ENCODE results near the gene SUGCT. TPM values are rescaled to one million over a fixed set of nuclear protein-coding genes. Genes with fewer than 3 reads are reported as not detected.

Gene SUGCT
- total and polyA plus RNA-seq, 8 donors, result 0.73 to 1.9 (median 1.2) TPM

GRCh38 chr7:40824461-40824860 is 689.7 kb downstream of the SUGCT start:
- DNase-seq (no peak), FAIRE-seq (no peak), ATAC-seq (no peak)
- intact Hi-C loops (cut with DNase I), result no loop called here
- H3K4me3 ChIP-seq, result no peak overlapping the region
- no peaks in the 10 kb centered on the region for H3K36me3 ChIP-seq
- WGBS, 2 donors, result 77 to 85% methylated on average over 3 of the region's 3 CpGs
- H3K4me1 ChIP-seq, result no peaks in the 10 kb centered on the region
- H3K9me3 ChIP-seq, result no peaks in the 10 kb centered on the region
- TF ChIP-seq, protein P1, sequence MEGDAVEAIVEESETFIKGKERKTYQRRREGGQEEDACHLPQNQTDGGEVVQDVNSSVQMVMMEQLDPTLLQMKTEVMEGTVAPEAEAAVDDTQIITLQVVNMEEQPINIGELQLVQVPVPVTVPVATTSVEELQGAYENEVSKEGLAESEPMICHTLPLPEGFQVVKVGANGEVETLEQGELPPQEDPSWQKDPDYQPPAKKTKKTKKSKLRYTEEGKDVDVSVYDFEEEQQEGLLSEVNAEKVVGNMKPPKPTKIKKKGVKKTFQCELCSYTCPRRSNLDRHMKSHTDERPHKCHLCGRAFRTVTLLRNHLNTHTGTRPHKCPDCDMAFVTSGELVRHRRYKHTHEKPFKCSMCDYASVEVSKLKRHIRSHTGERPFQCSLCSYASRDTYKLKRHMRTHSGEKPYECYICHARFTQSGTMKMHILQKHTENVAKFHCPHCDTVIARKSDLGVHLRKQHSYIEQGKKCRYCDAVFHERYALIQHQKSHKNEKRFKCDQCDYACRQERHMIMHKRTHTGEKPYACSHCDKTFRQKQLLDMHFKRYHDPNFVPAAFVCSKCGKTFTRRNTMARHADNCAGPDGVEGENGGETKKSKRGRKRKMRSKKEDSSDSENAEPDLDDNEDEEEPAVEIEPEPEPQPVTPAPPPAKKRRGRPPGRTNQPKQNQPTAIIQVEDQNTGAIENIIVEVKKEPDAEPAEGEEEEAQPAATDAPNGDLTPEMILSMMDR (IDR thresholded peaks at IDR 0.05), result no peak
- no peak overlapping the region for H3K27ac ChIP-seq
- H3K27me3 ChIP-seq, result no peaks in the 10 kb centered on the region

- H3K4me1 ChIP-seq, result no peaks in the 10 kb centered on the region
- H3K27ac ChIP-seq, result no peak overlapping the region
- H3K9me3 ChIP-seq, result no peaks in the 10 kb centered on the region
- TF ChIP-seq, protein P1 (IDR thresholded peaks at IDR 0.05), result no peak
- no peak for ATAC-seq
- no peaks in the 10 kb centered on the region for H3K36me3 ChIP-seq
- FAIRE-seq, result no peak
- H3K4me3 ChIP-seq, result no peak overlapping the region
- WGBS, 2 donors, result 61 to 80% methylated on average over 3 of the region's 3 CpGs
- intact Hi-C loops (cut with DNase I), result no loop called here
- no peak for DNase-seq
- no peaks in the 10 kb centered on the region for H3K27me3 ChIP-seq
Measured at GRCh38 chr7:40826411-40827221, 691.8 kb downstream of the SUGCT start.

DNA sequence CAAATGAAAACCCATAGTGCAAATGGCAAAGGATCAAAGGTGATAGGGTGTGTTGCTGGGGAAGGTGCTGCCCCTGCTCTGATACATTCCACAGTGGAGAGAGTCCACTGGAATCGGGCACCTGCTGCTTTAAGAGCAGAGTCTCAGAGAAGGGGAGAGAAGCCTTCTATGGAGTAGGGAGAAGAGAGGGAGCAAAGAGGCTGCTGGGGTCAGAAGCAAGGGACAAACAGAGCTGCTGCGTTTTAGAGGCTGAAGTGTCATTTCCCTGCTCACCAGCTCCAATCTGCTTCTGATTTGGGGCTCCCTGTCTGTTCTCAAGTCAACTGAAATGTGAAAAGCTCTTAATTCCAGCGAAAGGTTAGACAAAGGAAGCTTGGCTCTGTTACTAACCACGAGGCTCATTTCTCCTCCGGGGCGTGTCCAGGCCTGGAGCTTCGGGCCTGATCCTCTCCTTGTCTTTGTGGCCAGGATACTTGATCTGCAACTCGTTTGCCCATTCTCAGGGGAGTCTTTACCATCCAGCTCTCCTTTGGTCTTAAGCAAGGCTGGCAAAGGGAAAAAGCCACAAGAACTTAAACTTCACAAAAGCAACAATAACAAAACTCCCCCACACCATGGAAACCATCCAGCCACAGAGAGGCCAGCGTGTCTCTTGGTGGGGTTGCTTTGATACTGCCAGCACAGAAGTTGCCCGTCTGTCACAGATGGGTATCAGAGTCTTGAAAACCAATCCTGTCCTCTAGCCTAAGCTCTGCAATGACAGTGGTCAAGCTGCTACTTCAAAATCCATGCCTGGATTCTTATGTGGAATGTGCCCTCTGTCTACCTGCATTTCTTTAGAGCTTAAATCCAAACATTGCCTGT is 692.6 kb downstream of the SUGCT start:
- Histone ChIP-seq H3K36me3 (no peaks in the 10 kb centered on the region), H3K27ac (no peak overlapping the region), H3K4me1 (no peaks in the 10 kb centered on the region), H3K4me3 (no peak overlapping the region), H3K27me3 (no peaks in the 10 kb centered on the region), H3K9me3 (no peaks in the 10 kb centered on the region)
- FAIRE-seq (no peak), DNase-seq (no peak), ATAC-seq (no peak)
- 62 to 70% methylated on average over 10 of the region's 10 CpGs for WGBS, 2 donors
- intact Hi-C loops (cut with DNase I), result no loop called here
- TF ChIP-seq, protein P1 (IDR thresholded peaks at IDR 0.05), result no peak

GRCh38 chr7:40828686-40829600 is 694.1 kb downstream of the SUGCT start:
- no peak overlapping the region for H3K27ac ChIP-seq
- ATAC-seq (no peak), DNase-seq (no peak), FAIRE-seq (no peak)
- TF ChIP-seq, protein P1 (IDR thresholded peaks at IDR 0.05), result no peak
- H3K36me3 ChIP-seq, result no peaks in the 10 kb centered on the region
- intact Hi-C loops (cut with DNase I), result no loop called here
- H3K4me1 ChIP-seq, result no peaks in the 10 kb centered on the region
- no peak overlapping the region for H3K4me3 ChIP-seq
- H3K9me3 ChIP-seq, result no peaks in the 10 kb centered on the region
- 87 to 94% methylated on average over 10 of the region's 10 CpGs for WGBS, 2 donors
- H3K27me3 ChIP-seq, result no peaks in the 10 kb centered on the region
